ENCODE data around the gene PRRG2.

The PRRG2 gene

DNA sequence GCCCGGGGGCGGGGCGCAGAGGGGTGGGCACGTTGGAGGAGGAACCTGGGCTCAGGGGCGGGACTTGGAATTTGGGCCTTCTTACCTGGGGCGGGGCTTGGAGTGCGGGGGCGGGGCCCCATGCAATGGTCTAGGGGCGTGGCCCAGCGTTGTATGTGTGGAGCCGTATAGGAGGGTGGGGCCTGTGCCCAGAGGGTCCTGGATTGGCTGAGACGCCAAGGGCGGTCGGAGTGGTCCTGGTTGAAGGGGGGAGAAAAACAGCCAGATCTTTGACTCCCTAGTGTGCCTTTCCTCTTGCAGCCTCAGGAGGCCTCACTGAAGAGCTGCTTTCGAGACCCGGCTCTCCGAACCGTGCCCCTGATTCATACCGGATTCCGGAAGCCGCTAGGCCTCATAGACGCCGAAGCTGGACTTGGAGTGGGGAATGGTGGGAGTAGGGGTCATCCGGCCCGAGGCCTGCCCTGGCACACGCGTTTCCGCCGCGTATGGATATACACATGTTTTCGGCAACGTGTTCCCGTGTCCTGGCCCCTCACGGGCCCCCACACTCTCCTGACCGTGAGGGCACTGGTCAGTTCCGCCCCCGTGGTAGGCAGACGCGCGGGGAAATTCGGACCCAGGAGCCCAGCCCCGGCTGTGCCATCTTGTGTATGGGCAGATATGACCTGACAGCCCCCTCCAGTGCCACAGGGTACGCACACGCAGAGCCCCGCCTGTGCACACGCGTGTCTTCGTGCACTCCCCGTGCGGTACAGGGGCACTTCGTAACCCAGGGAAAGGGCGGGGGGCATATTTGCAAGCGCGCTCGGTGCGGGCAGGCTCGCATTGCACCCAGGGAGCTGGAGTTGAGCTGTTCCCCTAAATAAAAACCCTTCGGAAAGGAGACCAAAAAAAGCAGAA lies 9.2 kb downstream of the PRRG2 start:
- peak; percentile 95 to 98 for DNase-seq

DNA sequence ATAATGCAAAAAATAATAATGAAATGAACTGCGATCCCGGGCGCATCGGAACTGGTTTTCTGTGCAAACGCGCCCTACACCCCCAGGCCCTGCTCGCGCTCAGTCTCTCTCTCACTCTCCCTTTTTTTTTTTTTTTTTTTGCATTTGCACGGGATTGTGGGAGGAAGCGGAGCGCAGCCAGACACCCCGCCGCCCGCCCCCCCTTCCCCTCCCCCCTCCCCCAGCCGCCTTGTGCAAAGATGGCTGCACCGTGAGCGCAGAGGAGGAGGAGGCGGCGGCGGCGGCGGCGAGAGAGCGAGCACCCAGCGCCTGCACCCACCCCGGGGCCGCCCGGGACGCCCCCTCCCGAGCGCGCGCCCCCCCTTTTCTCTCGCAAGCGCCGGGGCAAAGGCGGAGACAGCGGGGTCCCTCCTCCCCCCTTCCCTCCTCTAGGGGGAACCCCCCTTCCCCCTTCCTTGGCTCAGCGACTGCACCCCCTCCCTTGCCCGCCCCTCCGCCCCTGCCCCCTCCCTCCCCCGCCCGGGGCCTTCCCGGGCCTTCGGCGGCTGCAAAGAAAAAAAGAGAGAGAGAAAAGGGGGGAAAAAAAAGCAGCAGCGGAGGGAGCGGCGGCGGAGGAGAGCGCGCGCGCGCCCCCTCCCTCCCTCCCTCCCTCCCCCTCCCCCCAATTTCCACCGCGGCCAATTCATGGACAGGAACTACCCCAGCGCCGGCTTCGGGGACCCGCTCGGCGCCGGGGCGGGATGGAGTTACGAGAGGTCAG lies 10.0 kb downstream of the PRRG2 start, which contains the start of gene PRR12:
Gene PRR12, plus strand, starts transcription at position 212 of the 760 bp plus-strand sequence. Its CDS starts 473 bp downstream, at position 685.
- peak; percentile 55 to 83 for DNase-seq

DNA sequence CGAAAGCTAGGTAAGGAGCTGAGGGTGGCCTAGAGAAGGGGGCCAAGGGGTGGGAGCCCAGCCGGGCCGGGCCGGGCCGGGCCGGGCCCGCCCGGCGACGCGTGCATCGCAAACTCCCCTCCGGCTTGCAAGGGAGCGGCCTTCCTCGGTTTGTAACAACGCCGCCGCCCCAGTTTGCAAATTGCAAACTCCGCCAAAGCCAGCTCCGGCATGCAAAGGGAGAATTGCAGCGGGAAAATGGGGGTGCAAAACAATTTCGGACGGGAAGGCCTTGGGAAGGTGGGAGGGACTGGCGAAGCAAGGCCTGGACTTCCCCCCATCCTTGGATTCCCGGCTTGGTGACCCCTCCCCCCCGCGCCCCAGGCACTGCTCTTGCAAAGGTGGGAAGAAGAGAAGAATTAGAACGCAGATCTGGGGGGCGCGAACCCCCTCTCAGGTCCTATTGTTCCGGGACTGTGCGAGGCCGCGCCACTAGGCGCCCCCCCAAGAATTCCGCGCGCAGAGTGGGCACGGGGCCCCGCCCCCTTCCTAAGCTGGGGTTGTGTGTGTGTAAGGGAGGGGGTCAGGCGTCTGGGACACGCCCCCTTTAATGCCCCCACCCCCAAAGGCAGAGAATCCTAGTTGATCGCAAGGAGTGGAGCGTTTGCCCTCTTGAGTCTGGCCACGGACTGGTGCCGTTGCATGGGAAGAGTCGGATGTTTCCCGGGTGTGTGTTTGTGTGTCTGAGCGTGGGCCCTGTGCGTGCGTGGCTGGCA lies 10.8 kb downstream of the PRRG2 start:
- DNase-seq: peak; percentile 57 to 69

GRCh38 chr19:49592486-49593232 lies 11.5 kb downstream of the PRRG2 start:
- peak; percentile 38 to 47 for DNase-seq

DNA sequence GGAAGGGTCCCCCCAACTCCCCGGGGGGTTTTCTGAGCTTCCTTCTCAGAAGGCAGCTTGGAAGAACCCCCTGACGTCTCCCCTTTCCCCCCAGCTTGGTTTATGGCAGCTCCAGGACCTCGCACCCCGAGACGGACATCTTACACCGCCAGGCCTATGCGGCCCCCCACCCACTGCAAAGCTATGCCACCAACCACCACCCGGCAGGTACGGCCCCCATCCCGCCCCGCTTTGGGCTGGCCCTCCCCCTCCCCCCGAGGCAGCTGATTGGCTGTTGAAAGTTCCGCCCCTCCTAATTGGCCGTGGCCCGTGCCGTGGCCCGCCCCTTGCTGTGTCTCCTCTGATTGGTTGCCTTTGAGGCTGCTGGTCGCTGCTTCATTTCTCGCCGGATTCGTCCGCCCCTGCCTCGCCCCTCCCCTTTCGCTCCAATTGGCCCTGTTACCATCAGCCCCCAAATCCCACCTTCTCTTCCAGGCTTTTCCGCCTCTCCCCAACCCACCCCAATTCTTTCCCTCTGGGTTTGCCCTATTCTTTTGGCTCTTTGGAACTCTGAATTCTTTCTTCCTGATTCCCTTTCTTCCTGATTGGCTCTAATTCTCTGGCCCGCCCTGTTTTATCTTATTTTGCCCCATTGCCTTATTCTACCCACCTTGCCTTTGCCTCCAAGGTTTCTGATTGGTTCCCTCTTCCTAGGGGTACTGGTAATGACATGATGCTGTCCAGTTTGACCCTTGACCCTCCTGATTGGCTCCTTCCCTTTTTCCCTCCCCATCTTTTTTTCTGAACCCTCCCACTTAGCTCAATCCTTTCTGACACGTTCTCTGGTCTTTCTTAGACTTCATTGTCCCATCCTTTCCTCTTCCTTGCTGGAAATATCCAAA lies 12.4 kb downstream of the PRRG2 start:
- DNase-seq: peak; percentile 72 to 97

GRCh38 chr19:49594157-49594992 lies 13.3 kb downstream of the PRRG2 start:
- DNase-seq: no peak

- no peak for DNase-seq
These were observed 14.1 kb downstream of the PRRG2 start for GRCh38 chr19:49594993-49595818.

DNA sequence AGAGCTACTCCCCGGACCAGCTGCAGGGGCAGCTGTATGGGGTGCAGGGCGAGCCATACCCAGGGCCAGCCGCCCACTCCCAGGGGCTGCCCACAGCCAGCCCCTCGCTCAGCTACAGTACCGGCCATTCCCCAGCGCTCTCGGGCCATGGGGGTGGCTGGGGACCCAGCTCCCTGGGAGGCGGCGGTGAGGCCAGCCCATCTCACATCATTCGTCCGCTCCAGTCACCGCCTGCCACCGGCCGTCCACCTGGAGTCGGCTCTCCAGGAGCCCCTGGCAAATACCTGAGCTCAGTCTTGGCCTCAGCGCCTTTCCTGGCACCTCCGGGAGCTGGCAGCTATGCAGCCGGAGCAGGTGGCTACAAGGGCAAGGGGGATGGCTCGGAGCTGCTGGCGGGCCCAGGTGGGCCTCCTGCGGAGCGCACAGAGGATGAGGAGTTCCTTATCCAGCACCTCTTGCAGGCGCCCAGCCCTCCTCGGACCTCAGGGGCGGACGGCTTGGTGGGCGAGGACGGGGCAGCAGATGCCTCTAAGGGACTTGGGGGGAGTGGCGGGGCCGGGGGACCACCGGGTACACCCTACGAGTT lies 14.8 kb downstream of the PRRG2 start:
- DNase-seq: no peak

DNA sequence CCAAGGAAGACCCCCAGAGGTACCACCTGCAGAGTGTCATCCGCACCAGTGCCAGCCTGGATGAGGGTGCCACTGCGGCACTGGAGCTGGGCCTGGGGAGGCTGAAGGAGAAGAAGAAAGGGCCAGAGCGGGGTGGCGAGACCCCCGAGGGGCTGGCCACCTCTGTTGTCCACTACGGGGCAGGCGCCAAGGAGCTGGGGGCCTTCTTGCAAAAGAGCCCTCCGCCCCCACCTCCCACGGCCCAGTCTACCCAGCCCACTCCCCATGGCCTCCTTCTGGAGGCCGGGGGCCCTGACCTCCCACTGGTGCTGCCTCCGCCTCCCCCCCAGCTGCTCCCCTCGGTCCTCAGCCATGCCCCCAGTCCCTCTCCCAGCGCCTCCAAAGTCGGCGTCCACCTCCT lies 15.3 kb downstream of the PRRG2 start:
- DNase-seq: no peak

DNA sequence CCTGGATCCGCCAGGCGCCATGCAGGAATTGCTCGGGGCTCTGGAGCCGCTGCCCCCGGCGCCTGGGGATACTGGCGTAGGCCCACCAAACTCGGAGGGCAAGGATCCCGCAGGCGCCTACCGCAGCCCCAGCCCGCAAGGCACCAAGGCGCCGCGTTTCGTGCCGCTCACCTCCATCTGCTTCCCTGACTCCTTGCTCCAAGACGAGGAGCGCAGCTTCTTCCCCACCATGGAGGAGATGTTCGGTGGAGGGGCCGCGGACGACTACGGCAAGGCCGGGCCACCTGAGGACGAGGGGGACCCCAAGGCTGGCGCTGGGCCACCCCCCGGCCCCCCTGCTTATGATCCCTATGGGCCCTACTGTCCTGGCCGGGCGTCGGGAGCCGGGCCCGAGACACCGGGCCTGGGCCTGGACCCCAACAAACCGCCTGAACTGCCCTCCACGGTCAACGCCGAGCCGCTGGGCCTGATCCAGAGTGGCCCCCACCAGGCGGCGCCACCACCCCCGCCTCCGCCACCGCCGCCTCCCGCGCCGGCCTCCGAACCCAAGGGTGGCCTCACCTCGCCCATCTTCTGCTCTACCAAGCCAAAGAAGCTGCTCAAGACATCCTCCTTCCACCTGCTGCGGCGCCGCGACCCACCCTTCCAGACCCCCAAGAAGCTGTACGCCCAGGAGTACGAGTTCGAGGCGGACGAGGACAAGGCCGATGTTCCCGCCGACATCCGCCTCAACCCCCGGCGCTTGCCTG lies 16.0 kb downstream of the PRRG2 start:
- DNase-seq: no peak

DNA sequence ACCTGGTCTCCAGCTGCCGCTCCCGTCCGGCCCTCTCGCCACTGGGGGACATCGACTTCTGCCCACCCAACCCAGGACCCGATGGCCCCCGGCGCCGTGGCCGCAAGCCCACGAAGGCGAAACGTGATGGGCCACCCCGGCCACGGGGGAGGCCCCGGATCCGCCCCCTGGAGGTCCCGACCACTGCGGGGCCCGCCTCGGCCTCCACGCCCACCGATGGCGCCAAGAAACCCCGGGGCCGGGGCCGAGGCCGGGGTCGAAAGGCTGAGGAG lies 16.5 kb downstream of the PRRG2 start:
- DNase-seq: no peak

GRCh38 chr19:49599378-49600295 lies 18.5 kb downstream of the PRRG2 start:
- DNase-seq: no peak

- DNase-seq: no peak
These were observed 20.4 kb downstream of the PRRG2 start for GRCh38 chr19:49601482-49602038.

GRCh38 chr19:49602806-49603205 lies 21.7 kb downstream of the PRRG2 start:
- DNase-seq: no peak

DNA sequence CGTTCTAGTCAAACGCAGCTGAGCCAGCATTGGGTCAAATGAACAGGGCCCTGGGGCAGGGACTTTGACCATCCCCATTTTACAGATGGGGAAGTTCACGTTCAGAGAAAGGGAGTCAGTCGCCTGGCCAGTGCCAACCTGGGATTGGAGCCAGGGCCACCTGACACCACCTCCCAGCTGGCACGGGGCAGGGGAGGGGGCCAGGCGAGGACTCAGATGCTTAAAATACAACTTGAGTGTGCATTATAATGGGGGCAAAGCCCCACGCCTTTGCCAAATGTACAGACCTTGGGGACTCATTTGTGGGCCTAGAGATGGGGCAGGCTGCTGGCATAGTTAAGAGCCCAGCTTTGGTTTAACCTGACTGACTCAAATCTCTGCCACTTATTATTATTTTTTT lies 24.5 kb downstream of the PRRG2 start:
- no peak for DNase-seq

- no peak for DNase-seq
These were observed 28.5 kb downstream of the PRRG2 start for GRCh38 chr19:49609499-49610092.

GRCh38 chr19:49613374-49613773 lies 32.3 kb downstream of the PRRG2 start:
- DNase-seq: no peak

All from NCI-H526 (cell line).